Erythroblast (primary cell): ENCODE results near the gene KIF26B.

ENCODE experiments used
- GATA1 ChIP-seq: IDR thresholded peaks from 2 replicates; pipeline ENCODE4 v1.6.1; 2011; ENCODE audit warnings: low read depth, mild to moderate bottlenecking, control low read depth, low read length, moderate library complexity
- POLR2A ChIP-seq: IDR thresholded peaks from 2 replicates; pipeline ENCODE4 v1.6.1; 2011; ENCODE audit warnings: mild to moderate bottlenecking, low read length

- no peak for TF ChIP-seq POLR2A
- TF ChIP-seq GATA1 = no peak
These were observed 428.3 kb downstream of the KIF26B start for GRCh38 chr1:245583081-245583480.
